22Rv1 (cell line): Measurements from ENCODE around the gene ELSPBP1.
"Not testable (repeated sequence)": the region's sequence is repeated elsewhere in the genome, so short reads cannot be mapped to it uniquely, and the experiment has no call there.

Experiments used
- ZFX ChIP-seq: fragments of 450-650 bp; IDR thresholded peaks from 2 replicates; pipeline ENCODE4 v1.6.1; 2017; ENCODE audit warnings: antibody characterized with exemption, borderline replicate concordance
- TF ChIP-seq, protein P1 (sequence below): fragments of 450-650 bp; IDR thresholded peaks from 2 replicates; pipeline ENCODE4 v1.5.1; 2017; ENCODE audit warnings: mild to moderate bottlenecking

DNA sequence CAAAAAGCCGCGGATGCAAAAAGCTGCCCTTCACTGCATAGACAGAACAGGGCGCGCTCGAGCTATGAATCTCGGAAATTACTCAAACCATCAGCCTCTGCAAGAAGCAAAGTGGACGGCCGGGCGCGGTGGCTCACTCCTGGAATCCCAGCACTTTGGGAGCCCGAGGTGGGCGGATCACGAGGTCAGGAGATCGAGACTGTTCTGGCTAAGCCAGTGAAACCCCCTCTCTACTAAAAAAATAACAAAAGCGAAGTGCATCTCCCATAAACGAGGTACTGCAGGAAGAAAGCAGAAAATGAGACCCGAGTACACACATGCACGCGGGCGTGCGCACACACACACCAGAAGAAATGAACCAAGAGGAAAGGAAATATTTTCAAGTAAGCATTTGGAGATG, 42.3 kb upstream of the ELSPBP1 start:
- TF ChIP-seq, protein P1, sequence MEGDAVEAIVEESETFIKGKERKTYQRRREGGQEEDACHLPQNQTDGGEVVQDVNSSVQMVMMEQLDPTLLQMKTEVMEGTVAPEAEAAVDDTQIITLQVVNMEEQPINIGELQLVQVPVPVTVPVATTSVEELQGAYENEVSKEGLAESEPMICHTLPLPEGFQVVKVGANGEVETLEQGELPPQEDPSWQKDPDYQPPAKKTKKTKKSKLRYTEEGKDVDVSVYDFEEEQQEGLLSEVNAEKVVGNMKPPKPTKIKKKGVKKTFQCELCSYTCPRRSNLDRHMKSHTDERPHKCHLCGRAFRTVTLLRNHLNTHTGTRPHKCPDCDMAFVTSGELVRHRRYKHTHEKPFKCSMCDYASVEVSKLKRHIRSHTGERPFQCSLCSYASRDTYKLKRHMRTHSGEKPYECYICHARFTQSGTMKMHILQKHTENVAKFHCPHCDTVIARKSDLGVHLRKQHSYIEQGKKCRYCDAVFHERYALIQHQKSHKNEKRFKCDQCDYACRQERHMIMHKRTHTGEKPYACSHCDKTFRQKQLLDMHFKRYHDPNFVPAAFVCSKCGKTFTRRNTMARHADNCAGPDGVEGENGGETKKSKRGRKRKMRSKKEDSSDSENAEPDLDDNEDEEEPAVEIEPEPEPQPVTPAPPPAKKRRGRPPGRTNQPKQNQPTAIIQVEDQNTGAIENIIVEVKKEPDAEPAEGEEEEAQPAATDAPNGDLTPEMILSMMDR, result not testable (repeated sequence)
- not testable (repeated sequence) for TF ChIP-seq ZFX
